Hematopoietic multipotent progenitor cell treated with erythropoietin and hydrocortisone succinate and interleukin-3 and kit ligand, for 8 days (in vitro differentiated cells): ENCODE results near the gene ANKRD31.
A peak's percentile ranks its signal among the peaks of the same experiment; 100 is the strongest.
"Not testable (repeated sequence)": the region's sequence is repeated elsewhere in the genome, so short reads cannot be mapped to it uniquely, and the experiment has no call there.

Experiments
- DNase-seq: peaks from one replicate; pipeline ENCODE4 v3.0.0-alpha.2; 2015

ANKRD31 gene

GRCh38 chr5:75236322-75237316 is at the start of gene ANKRD31:
TSS of gene ANKRD31 (minus strand) at chr5:75236878. CDS start at chr5:75236686, 192 bp downstream.
- peak; percentile 84 for DNase-seq

- DNase-seq: no peak
Observed at GRCh38 chr5:75286211-75286773, 49.6 kb upstream of the ANKRD31 start.

GRCh38 chr5:75282581-75282980 is 45.9 kb upstream of the ANKRD31 start:
- DNase-seq: no peak

GRCh38 chr5:75281716-75282465 is 45.2 kb upstream of the ANKRD31 start:
- no peak for DNase-seq

- no peak for DNase-seq
Observed at GRCh38 chr5:75279321-75279720, 42.6 kb upstream of the ANKRD31 start.

- DNase-seq: no peak
Observed at GRCh38 chr5:75277463-75277862, 40.8 kb upstream of the ANKRD31 start.

GRCh38 chr5:75275756-75276155 is 39.1 kb upstream of the ANKRD31 start:
- no peak for DNase-seq

- DNase-seq: no peak
Observed at GRCh38 chr5:75275147-75275546, 38.5 kb upstream of the ANKRD31 start.

- DNase-seq: no peak
Observed at GRCh38 chr5:75274486-75274885, 37.8 kb upstream of the ANKRD31 start.

- DNase-seq: not testable (repeated sequence)
Observed at GRCh38 chr5:75270605-75271004, 33.9 kb upstream of the ANKRD31 start.

GRCh38 chr5:75265731-75266130 is 29.1 kb upstream of the ANKRD31 start:
- DNase-seq: peak; percentile 35

GRCh38 chr5:75262271-75262670 is 25.6 kb upstream of the ANKRD31 start:
- no peak for DNase-seq

- DNase-seq: no peak
Observed at GRCh38 chr5:75260708-75261107, 24.0 kb upstream of the ANKRD31 start.

- DNase-seq: not testable (repeated sequence)
Observed at GRCh38 chr5:75250452-75250851, 13.8 kb upstream of the ANKRD31 start.

GRCh38 chr5:75245023-75245422 is 8.3 kb upstream of the ANKRD31 start:
- DNase-seq: no peak

- no peak for DNase-seq
Observed at GRCh38 chr5:75243510-75243909, 6.8 kb upstream of the ANKRD31 start.

GRCh38 chr5:75243100-75243499 is 6.4 kb upstream of the ANKRD31 start:
- DNase-seq: no peak

GRCh38 chr5:75242067-75242466 is 5.4 kb upstream of the ANKRD31 start:
- DNase-seq: no peak

GRCh38 chr5:75239681-75240080 is 3.0 kb upstream of the ANKRD31 start:
- no peak for DNase-seq

GRCh38 chr5:75235711-75236110 is 967 bp downstream of the ANKRD31 start:
- DNase-seq: no peak

GRCh38 chr5:75234251-75234650 is 2.4 kb downstream of the ANKRD31 start:
- DNase-seq: no peak

- DNase-seq: no peak
Observed at GRCh38 chr5:75226916-75227315, 9.8 kb downstream of the ANKRD31 start.

GRCh38 chr5:75225506-75225905 is 11.2 kb downstream of the ANKRD31 start:
- no peak for DNase-seq
